ENCODE results near the gene HOXB2.

GRCh38 chr17:48558831-48559121 is 13.9 kb upstream of the HOXB2 start:
- TF ChIP-seq EZH2phosphoT487 (IDR thresholded peaks at IDR 0.05; ENCODE audit: low read depth, severe bottlenecking, unreplicated experiment): no peak
- TF ChIP-seq CTCF (IDR thresholded peaks at IDR 0.05; ENCODE audit: poor library complexity): no peak
- TF ChIP-seq EZH2 (IDR thresholded peaks at IDR 0.05; ENCODE audit: borderline replicate concordance): no peak
